ENCODE data around the gene LRRC30. TPM values are rescaled to one million over a fixed set of nuclear protein-coding genes. Genes with fewer than 3 reads are reported as not detected.

The LRRC30 gene
- total and polyA plus RNA-seq, 2 of the 4 experiments (the other 2 are of a cell fraction): not detected

- Histone ChIP-seq H4K20me1 (ENCODE audit: insufficient read depth, low read length) (no peaks in the 10 kb centered on the region), H2AK5ac (ENCODE audit: low read depth, low read length) (no peak overlapping the region), H3K56ac (ENCODE audit: extremely low read depth, insufficient read depth, low read length) (no peak overlapping the region), H3K18ac (ENCODE audit: low read depth, low read length) (no peak overlapping the region), H2BK120ac (ENCODE audit: low read depth, low read length) (no peak overlapping the region), H2AK9ac (replicated peaks; ENCODE audit: low read depth, low read length, poor library complexity) (no peak overlapping the region), H3K4me2 (ENCODE audit: low read depth, low read length) (no peak overlapping the region), H2BK5ac (ENCODE audit: low read depth, low read length, poor library complexity, severe bottlenecking) (no peak overlapping the region), H3K36me3 (ENCODE audit: control insufficient read depth, insufficient read depth, low read length) (no peaks in the 10 kb centered on the region), H3K27ac (ENCODE audit: insufficient read depth, low read length) (no peak overlapping the region), H2BK15ac (ENCODE audit: low read depth, low read length) (no peak overlapping the region), H3K14ac (replicated peaks; ENCODE audit: low read depth, low read length) (no peak overlapping the region), H2AFZ (replicated peaks; ENCODE audit: low read length, poor library complexity) (no peak overlapping the region), H3K9me3 (ENCODE audit: control insufficient read depth, insufficient read depth, low read length) (no peaks in the 10 kb centered on the region), H3K23ac (ENCODE audit: low read depth, low read length) (no peak overlapping the region), H2BK20ac (ENCODE audit: low read depth, low read length) (no peak overlapping the region), H3K4me1 (ENCODE audit: control insufficient read depth, insufficient read depth, low read length) (no peaks in the 10 kb centered on the region), H4K5ac (ENCODE audit: low read depth, low read length) (no peak overlapping the region), H3K4me3 (ENCODE audit: insufficient read depth, low read depth, low read length) (no peak overlapping the region), H3K27me3 (ENCODE audit: control insufficient read depth, insufficient read depth, low read length) (no peaks in the 10 kb centered on the region; the same call in none of the 2 replicates), H3K9me1 (ENCODE audit: insufficient read depth, low read length) (no peaks in the 10 kb centered on the region), H4K91ac (ENCODE audit: insufficient read depth, low read depth, low read length) (no peak overlapping the region), H4K8ac (ENCODE audit: low read depth in 2 of 2, low read length in 2 of 2) (no peak overlapping the region), H3K79me1 (ENCODE audit: low read depth in 1 of 2, low read length in 2 of 2) (no peaks in the 10 kb centered on the region), H3K4ac (ENCODE audit: low read depth, low read length) (no peak overlapping the region), H3K9ac (ENCODE audit: low read depth, low read length) (no peak overlapping the region)
- POLR2A ChIA-PET (ENCODE audit: unreplicated experiment): no interaction called here
- in situ Hi-C loops (cut with MboI; ENCODE audit: low sequenced_read_pairs) (no loop called here), intact Hi-C loops (cut with micrococcal nuclease) (no loop called here), dilution Hi-C loops (cut with HindIII; ENCODE audit: low sequenced_read_pairs, unreplicated experiment) (no loop called here)
- CTCF ChIA-PET: no interaction called here
- ATAC-seq (ENCODE audit: low read depth) (no peak), DNase-seq (no peak)
- TF ChIP-seq FOS (IDR thresholded peaks at IDR 0.05; ENCODE audit: low read depth, low read length): no peak
- no peak for TF ChIP-seq MAFK (IDR thresholded peaks at IDR 0.05; ENCODE audit: low read depth, low read length)
- TF ChIP-seq BHLHE40 (IDR thresholded peaks at IDR 0.05; ENCODE audit: low read depth, low read length): no peak
- no peak for TF ChIP-seq MAZ (IDR thresholded peaks at IDR 0.05; ENCODE audit: borderline replicate concordance, low read depth, low read length)
- TF ChIP-seq, protein P1, sequence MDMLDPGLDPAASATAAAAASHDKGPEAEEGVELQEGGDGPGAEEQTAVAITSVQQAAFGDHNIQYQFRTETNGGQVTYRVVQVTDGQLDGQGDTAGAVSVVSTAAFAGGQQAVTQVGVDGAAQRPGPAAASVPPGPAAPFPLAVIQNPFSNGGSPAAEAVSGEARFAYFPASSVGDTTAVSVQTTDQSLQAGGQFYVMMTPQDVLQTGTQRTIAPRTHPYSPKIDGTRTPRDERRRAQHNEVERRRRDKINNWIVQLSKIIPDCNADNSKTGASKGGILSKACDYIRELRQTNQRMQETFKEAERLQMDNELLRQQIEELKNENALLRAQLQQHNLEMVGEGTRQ (IDR thresholded peaks at IDR 0.05; ENCODE audit: low read depth, low read length): no peak
- no TSS peak for BruUV-seq (replicated peaks)
Measured at GRCh38 chr18:7205346-7205745, 25.5 kb upstream of the LRRC30 start.

Measured in IMR-90 (cell line).